ENCODE data around the gene PGBD1. TPM values are rescaled to one million over a fixed set of nuclear protein-coding genes. Genes with fewer than 3 reads are reported as not detected.

The PGBD1 gene
- total and polyA plus RNA-seq, 10 of the 15 experiments (the other 5 are each of a cell fraction or from before 2014, with no cell fraction given), result 1.9 to 4.9 (median 3.8) TPM

DNA sequence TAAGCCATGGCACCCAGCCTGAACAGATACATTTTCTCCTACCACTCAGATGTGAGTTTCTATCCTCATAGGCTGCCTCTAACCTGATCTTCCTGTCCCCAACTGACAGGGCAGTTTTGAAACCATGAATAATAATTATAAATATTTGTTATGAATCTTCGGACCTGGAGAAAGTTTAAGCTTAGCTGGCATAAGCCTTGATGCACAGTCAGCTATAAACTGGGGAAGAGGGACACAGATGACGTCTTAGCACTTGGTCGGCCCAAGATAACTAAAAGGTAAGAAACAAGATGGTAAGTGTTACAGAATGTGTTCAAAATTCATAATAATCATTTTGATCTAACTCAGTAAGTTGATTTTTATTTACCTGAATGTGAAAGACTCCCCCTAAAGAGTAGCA, 37.4 kb upstream of the PGBD1 start (continued):
- TF ChIP-seq, protein P1, sequence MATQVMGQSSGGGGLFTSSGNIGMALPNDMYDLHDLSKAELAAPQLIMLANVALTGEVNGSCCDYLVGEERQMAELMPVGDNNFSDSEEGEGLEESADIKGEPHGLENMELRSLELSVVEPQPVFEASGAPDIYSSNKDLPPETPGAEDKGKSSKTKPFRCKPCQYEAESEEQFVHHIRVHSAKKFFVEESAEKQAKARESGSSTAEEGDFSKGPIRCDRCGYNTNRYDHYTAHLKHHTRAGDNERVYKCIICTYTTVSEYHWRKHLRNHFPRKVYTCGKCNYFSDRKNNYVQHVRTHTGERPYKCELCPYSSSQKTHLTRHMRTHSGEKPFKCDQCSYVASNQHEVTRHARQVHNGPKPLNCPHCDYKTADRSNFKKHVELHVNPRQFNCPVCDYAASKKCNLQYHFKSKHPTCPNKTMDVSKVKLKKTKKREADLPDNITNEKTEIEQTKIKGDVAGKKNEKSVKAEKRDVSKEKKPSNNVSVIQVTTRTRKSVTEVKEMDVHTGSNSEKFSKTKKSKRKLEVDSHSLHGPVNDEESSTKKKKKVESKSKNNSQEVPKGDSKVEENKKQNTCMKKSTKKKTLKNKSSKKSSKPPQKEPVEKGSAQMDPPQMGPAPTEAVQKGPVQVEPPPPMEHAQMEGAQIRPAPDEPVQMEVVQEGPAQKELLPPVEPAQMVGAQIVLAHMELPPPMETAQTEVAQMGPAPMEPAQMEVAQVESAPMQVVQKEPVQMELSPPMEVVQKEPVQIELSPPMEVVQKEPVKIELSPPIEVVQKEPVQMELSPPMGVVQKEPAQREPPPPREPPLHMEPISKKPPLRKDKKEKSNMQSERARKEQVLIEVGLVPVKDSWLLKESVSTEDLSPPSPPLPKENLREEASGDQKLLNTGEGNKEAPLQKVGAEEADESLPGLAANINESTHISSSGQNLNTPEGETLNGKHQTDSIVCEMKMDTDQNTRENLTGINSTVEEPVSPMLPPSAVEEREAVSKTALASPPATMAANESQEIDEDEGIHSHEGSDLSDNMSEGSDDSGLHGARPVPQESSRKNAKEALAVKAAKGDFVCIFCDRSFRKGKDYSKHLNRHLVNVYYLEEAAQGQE (IDR thresholded peaks at IDR 0.05; ENCODE audit: low read depth, low read length), result no peak

DNA sequence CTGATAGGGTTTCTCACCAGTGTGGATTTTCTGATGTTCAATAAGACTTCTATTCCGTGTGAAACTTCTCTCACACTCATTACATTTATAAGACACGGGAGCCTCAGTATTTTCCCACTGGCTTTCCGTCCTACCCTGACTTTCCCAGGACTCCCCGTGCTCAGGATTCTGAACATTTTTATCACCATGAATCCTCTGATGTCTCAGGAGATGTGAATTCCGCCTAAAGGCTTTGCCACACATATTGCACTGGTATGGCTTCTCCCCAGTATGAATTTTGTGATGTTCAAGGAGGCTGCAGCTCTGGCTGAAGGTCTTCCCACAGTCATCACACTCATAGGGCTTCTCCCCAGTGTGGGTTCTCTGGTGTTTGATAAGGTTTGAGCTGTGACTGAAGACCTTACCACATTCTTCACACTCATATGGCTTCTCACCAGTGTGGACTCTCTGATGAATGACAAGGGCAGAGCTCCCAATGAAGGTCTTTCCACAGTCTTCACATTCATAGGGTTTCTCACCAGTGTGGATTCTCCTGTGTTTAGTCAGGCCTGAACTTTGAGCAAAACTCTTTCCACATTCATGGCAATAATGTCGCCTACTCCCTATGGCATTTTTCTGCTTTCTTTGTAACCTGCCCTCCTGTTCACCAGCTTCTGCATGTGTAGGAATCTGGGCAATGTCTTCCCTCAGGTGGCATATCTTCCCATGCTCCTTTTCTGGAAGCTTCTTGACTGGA, 36.0 kb upstream of the PGBD1 start:
- intact Hi-C loops (cut with micrococcal nuclease; ENCODE audit: unreplicated experiment), result no loop called here
- TF ChIP-seq DPF2 (IDR thresholded peaks at IDR 0.05) (no peak), ZNF24 (IDR thresholded peaks at IDR 0.05) (0 out of 2 replicates have a peak, but pooled peaks have one; percentile 30)
- POLR2A ChIA-PET, result no interaction called here

More for the DNA sequence above, 36.0 kb upstream of the PGBD1 start:
- Histone ChIP-seq H3K27ac (ENCODE audit: control insufficient read depth, insufficient read depth) (no peak overlapping the region), H2AFZ (ENCODE audit: control insufficient read depth, low read depth, low read length) (no peak overlapping the region), H3K79me2 (ENCODE audit: control insufficient read depth, insufficient read depth, low read length) (no peaks in the 10 kb centered on the region; the same call in 1 of the 2 replicates), H3K9me3 (replicated peaks; ENCODE audit: control insufficient read depth, insufficient read depth, low read length) (no peaks in the 10 kb centered on the region), H3K9ac (ENCODE audit: control insufficient read depth, insufficient read depth, low read length) (no peak overlapping the region), H3K27me3 (replicated peaks in 1 of 2; ENCODE audit: control insufficient read depth in 2 of 2, insufficient read depth in 2 of 2, low read length in 1 of 2) (no peaks in the 10 kb centered on the region), H4K20me1 (ENCODE audit: control insufficient read depth, insufficient read depth) (no peaks in the 10 kb centered on the region), H3K4me3 (no peak overlapping the region), H3K4me2 (ENCODE audit: control insufficient read depth, insufficient read depth) (no peak overlapping the region), H3K36me3 (ENCODE audit: control insufficient read depth in 2 of 2, insufficient read depth in 2 of 2, low read length in 1 of 2) (peaks cover 0 to 12% of the 10 kb centered on the region in 2 experiments; a peak in 3 of 4 replicates), H3K4me1 (ENCODE audit: control insufficient read depth, insufficient read depth, low read length) (no peaks in the 10 kb centered on the region)
- BruUV-seq (replicated peaks), result TSS peak; percentile 39
- FAIRE-seq, result no peak
- ChIA-PET CTCF (interaction anchor here (0.7 kb wide), 1 partner anchor 13 kb away, joined by 3 read pairs; no protein-coding TSS in a partner anchor), SMC1A (ENCODE audit: uncharacterized antibody, unreplicated experiment) (interaction anchor here (1.0 kb wide), 1 partner anchor 96 kb away, joined by 3 read pairs; no protein-coding TSS in a partner anchor), RAD21 (ENCODE audit: unreplicated experiment) (no interaction called here)
- no peak for ATAC-seq
- 95% methylated on average over 6 of the region's 6 CpGs for WGBS (ENCODE audit: insufficient coverage, insufficient replicate concordance, low lambda C conversion rate, missing lambda C conversion rate)
- in situ Hi-C loops (cut with MboI), result no loop called here
- no peak for DNase-seq (ENCODE audit: low read depth, low spot score)
